ENCODE data around the gene PTPRT.

DNA sequence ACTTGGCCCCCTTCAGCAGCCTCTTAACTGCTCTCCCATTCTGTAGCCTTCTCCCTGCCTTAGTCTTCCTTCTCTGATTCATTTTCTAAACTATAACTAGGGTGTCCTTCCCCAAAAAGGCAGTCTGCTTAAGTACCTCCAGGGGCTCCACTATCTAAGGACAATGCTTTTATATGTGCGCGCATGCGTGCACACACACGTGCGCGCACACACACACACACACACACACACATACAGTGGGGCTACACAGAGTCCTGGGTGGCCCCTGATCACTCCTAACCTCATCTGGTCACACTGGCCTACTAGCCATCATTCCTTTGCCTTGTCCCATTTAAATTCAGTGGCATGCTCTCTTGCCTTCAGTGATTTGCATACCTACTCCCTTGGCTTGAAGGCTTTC is 917.2 kb downstream of the PTPRT start:
- TF ChIP-seq ESRRA (IDR thresholded peaks at IDR 0.05; ENCODE audit: borderline replicate concordance, low read length), result no peak
- no peak for TF ChIP-seq RFX5 (IDR thresholded peaks at IDR 0.05)
- TF ChIP-seq CTCF (IDR thresholded peaks at IDR 0.05), result no peak
- TF ChIP-seq, protein P1, sequence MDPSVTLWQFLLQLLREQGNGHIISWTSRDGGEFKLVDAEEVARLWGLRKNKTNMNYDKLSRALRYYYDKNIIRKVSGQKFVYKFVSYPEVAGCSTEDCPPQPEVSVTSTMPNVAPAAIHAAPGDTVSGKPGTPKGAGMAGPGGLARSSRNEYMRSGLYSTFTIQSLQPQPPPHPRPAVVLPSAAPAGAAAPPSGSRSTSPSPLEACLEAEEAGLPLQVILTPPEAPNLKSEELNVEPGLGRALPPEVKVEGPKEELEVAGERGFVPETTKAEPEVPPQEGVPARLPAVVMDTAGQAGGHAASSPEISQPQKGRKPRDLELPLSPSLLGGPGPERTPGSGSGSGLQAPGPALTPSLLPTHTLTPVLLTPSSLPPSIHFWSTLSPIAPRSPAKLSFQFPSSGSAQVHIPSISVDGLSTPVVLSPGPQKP (IDR thresholded peaks at IDR 0.05; ENCODE audit: low read depth, low read length), result no peak
- TF ChIP-seq MAFK (IDR thresholded peaks at IDR 0.05; ENCODE audit: partially characterized antibody), result no peak
- TF ChIP-seq, protein P2, sequence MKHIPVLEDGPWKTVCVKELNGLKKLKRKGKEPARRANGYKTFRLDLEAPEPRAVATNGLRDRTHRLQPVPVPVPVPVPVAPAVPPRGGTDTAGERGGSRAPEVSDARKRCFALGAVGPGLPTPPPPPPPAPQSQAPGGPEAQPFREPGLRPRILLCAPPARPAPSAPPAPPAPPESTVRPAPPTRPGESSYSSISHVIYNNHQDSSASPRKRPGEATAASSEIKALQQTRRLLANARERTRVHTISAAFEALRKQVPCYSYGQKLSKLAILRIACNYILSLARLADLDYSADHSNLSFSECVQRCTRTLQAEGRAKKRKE (CRISPR knock-in tag; IDR thresholded peaks at IDR 0.05; ENCODE audit: low read depth), result no peak
- TF ChIP-seq TP53 (CRISPR knock-in tag; IDR thresholded peaks at IDR 0.05), result no peak
- TF ChIP-seq HOXA7 (CRISPR knock-in tag; IDR thresholded peaks at IDR 0.05), result no peak
- no peak for TF ChIP-seq NFE2L2 (conservative IDR thresholded peaks at IDR 0.05; ENCODE audit: low read length)
- no peak for TF ChIP-seq MYC (IDR thresholded peaks at IDR 0.05; ENCODE audit: borderline replicate concordance, low read length)
- TF ChIP-seq REST (IDR thresholded peaks at IDR 0.05), result no peak
- TF ChIP-seq POLR2AphosphoS2 (conservative IDR thresholded peaks at IDR 0.05; ENCODE audit: low read length), result no peak
- TF ChIP-seq PBX3 (IDR thresholded peaks at IDR 0.05), result no peak

Data from A549 (cell line).